Tibial nerve (tissue), 3 donors: ENCODE results near the gene CD300LD.

Source experiments
- POLR2A ChIP-seq, 2 donors: fragments of 450-650 bp; IDR thresholded peaks; one replicate each; pipeline ENCODE4 v1.6.1; 2017; ENCODE audit warnings: antibody characterized with exemption in 2 of 2, mild to moderate bottlenecking in 2 of 2, moderate library complexity in 2 of 2
- TF ChIP-seq, protein P1 (sequence below), 5 experiments: fragments of 200-600 bp in 3 of 5; fragments of 450-650 bp in 2 of 5; sonication (generic) in 3 of 5; IDR thresholded peaks; one replicate each; pipeline ENCODE4 v1.5.1; 2016 to 2019; ENCODE audit warnings: antibody characterized with exemption in 5 of 5, mild to moderate bottlenecking in 3 of 5, moderate library complexity in 2 of 5

DNA sequence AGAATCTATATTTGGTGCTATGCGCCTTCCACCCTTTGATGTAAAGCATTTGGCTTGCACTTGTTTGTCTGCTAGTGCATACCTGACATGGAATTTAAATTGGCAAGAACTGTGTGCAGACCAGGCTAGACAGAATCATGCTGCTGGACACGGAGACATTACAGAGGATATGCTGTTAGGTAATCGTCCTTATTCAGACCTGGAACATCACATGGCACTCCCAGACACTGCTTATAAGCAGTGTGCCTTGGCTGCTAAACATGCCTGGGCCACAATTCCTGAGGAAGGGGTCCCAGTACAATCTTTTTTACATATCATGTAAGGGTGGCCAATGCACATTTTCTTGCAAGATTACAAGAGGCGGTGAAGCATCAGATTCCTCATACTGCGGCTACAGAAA, 6.4 kb downstream of the CD300LD start:
- TF ChIP-seq, protein P1, sequence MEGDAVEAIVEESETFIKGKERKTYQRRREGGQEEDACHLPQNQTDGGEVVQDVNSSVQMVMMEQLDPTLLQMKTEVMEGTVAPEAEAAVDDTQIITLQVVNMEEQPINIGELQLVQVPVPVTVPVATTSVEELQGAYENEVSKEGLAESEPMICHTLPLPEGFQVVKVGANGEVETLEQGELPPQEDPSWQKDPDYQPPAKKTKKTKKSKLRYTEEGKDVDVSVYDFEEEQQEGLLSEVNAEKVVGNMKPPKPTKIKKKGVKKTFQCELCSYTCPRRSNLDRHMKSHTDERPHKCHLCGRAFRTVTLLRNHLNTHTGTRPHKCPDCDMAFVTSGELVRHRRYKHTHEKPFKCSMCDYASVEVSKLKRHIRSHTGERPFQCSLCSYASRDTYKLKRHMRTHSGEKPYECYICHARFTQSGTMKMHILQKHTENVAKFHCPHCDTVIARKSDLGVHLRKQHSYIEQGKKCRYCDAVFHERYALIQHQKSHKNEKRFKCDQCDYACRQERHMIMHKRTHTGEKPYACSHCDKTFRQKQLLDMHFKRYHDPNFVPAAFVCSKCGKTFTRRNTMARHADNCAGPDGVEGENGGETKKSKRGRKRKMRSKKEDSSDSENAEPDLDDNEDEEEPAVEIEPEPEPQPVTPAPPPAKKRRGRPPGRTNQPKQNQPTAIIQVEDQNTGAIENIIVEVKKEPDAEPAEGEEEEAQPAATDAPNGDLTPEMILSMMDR (IDR thresholded peaks at IDR 0.05): no peak
- TF ChIP-seq POLR2A (IDR thresholded peaks at IDR 0.05): no peak
